Memory B cell (primary cell): ENCODE results near the gene ANKRD6.

Experiments used
- ATAC-seq: fragments of 150-1000 bp; cut with Tn5 transposase; 2 replicates; pipeline ENCODE4 v1.10.0; 2021; ENCODE audit warnings: low read depth, mild to moderate bottlenecking, moderate library complexity
- DNase-seq, 2 donors: peaks; one replicate each; pipeline ENCODE4 v3.0.0; 2022; ENCODE audit warnings: low spot score in 2 of 2
- H3K27ac Mint-ChIP-seq: one replicate; pipeline ENCODE4 v1.8.0; 2022; ENCODE audit warnings: mild to moderate bottlenecking, moderate library complexity, mixed read lengths
- H3K27me3 Mint-ChIP-seq: one replicate; pipeline ENCODE4 v1.8.0; 2022; ENCODE audit warnings: mixed read lengths
- H3K36me3 Mint-ChIP-seq: one replicate; pipeline ENCODE4 v1.8.0; 2022; ENCODE audit warnings: mild to moderate bottlenecking, mixed read lengths
- H3K4me1 Mint-ChIP-seq: one replicate; pipeline ENCODE4 v1.8.0; 2022; ENCODE audit warnings: mixed read lengths
- H3K4me3 Mint-ChIP-seq: one replicate; pipeline ENCODE4 v1.8.0; 2022; ENCODE audit warnings: mild to moderate bottlenecking, moderate library complexity, mixed read lengths
- H3K9me3 Mint-ChIP-seq: one replicate; pipeline ENCODE4 v1.8.0; 2022; ENCODE audit warnings: mixed read lengths

Gene ANKRD6

DNA sequence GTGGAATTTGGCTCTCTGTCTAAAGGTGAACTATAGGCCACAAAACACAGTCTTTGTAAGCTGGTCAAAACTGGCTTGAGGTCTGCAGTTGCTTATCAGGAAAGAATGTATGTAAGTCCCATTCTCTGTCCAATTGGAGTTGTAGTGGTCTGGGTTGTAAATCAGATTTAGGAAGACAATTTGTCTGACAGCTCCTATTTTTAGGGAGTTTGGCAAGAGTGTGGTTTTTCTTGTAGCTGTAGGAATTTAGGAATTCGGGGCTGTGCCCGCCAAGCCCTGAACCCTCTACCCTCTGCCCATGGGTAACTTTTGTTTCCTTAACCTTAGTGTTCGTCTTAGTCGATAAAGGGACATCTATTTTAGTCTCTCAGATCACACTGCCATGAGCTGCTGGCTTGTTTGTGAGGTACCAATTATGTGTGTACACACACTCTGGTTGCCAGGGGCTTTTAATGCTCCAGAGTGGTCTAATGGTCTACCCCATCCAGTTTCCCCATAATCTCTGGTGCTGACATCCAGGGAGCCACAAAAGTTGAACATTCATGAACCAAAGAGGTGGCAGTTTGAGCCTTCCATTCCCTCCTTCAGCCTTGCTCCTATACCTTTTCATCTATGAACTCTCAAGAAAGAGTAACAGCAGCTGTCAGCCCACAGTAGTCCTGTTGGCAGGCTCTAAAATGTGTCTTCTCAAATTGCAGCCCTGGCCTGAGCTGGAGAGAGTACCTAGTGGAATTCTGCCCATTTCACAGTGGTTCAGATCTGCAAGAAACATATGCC, 93.0 kb downstream of the ANKRD6 start:
- no peaks in the 10 kb centered on the region for H3K27me3 Mint-ChIP-seq
- no peaks in the 10 kb centered on the region for H3K9me3 Mint-ChIP-seq
- no peak for DNase-seq
- ATAC-seq: no peak
- no peak overlapping the region for H3K4me3 Mint-ChIP-seq
- peaks cover 5% of the 10 kb centered on the region for H3K4me1 Mint-ChIP-seq
- H3K36me3 Mint-ChIP-seq: peaks cover 3% of the 10 kb centered on the region
- no peak overlapping the region for H3K27ac Mint-ChIP-seq

- peaks cover 3% of the 10 kb centered on the region for H3K36me3 Mint-ChIP-seq
- ATAC-seq (no peak), DNase-seq (no peak)
- H3K27ac Mint-ChIP-seq: no peak overlapping the region
- no peak overlapping the region for H3K4me3 Mint-ChIP-seq
- H3K9me3 Mint-ChIP-seq: no peaks in the 10 kb centered on the region
- no peaks in the 10 kb centered on the region for H3K27me3 Mint-ChIP-seq
- H3K4me1 Mint-ChIP-seq: peaks cover 5% of the 10 kb centered on the region
Measured at GRCh38 chr6:89526563-89526869, 93.6 kb downstream of the ANKRD6 start.

GRCh38 chr6:89527634-89528033, 94.7 kb downstream of the ANKRD6 start:
- no peaks in the 10 kb centered on the region for H3K27me3 Mint-ChIP-seq
- DNase-seq (no peak), ATAC-seq (no peak)
- peaks cover 5% of the 10 kb centered on the region for H3K4me1 Mint-ChIP-seq
- H3K9me3 Mint-ChIP-seq: no peaks in the 10 kb centered on the region
- H3K36me3 Mint-ChIP-seq: peaks cover 4% of the 10 kb centered on the region
- no peak overlapping the region for H3K27ac Mint-ChIP-seq
- H3K4me3 Mint-ChIP-seq: no peak overlapping the region

DNA sequence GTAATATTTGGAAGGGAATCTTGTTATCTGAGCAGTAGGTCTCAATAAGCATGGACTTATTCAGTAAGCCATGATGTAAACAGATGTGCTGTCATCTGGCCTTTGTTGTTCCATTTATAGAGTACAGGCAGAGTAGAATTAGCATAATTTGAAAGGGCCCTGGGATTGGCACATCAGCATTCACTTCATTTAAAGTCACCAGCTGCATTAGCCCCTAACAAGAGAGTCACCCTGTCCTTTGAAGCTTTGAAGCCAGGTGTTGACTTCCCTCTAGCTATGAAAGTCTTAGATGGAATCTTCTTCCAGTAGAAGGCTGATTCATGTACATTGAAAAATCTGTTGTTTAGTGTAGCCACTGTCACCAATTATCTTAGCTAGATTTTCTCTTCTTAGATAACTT, 95.9 kb downstream of the ANKRD6 start:
- peaks cover 4% of the 10 kb centered on the region for H3K36me3 Mint-ChIP-seq
- no peak for ATAC-seq
- DNase-seq: no peak

DNA sequence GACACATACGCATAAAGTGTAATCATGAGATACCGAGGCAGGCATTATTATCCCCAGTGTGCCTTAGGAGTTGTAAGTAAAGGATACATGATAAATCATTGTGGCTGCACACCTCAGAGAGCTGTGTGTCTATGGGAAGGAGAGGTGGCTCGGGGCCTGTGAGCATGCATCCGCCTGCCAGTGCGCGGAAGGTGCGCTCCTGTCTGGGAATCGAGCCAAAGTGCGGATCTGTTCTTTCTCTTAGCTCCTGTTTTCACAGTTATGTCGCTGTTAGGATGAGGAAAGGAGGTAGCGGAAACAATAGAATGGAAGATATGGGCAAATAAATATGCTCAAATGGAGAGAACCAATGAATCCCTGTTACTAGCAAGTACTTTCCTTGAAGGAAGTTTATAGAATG, 98.0 kb downstream of the ANKRD6 start:
- no peak overlapping the region for H3K27ac Mint-ChIP-seq
- DNase-seq (no peak), ATAC-seq (no peak)
- H3K9me3 Mint-ChIP-seq: no peaks in the 10 kb centered on the region
- H3K36me3 Mint-ChIP-seq: peaks cover 4% of the 10 kb centered on the region
- peaks cover 2% of the 10 kb centered on the region for H3K27me3 Mint-ChIP-seq
- H3K4me1 Mint-ChIP-seq: peaks cover 7% of the 10 kb centered on the region
- H3K4me3 Mint-ChIP-seq: no peak overlapping the region

More for the DNA sequence above, 95.9 kb downstream of the ANKRD6 start:
- no peak overlapping the region for H3K4me3 Mint-ChIP-seq
- no peak overlapping the region for H3K27ac Mint-ChIP-seq
- no peaks in the 10 kb centered on the region for H3K9me3 Mint-ChIP-seq
- peaks cover 7% of the 10 kb centered on the region for H3K4me1 Mint-ChIP-seq
- peaks cover 2% of the 10 kb centered on the region for H3K27me3 Mint-ChIP-seq

GRCh38 chr6:89536231-89536630, 103.3 kb downstream of the ANKRD6 start:
- DNase-seq: no peak
- no peak overlapping the region for H3K27ac Mint-ChIP-seq
- H3K4me1 Mint-ChIP-seq: peaks cover 3% of the 10 kb centered on the region
- H3K27me3 Mint-ChIP-seq: peaks cover 2% of the 10 kb centered on the region
- no peak overlapping the region for H3K4me3 Mint-ChIP-seq
- H3K9me3 Mint-ChIP-seq: no peaks in the 10 kb centered on the region
- ATAC-seq: no peak
- H3K36me3 Mint-ChIP-seq: peaks cover 2% of the 10 kb centered on the region

DNA sequence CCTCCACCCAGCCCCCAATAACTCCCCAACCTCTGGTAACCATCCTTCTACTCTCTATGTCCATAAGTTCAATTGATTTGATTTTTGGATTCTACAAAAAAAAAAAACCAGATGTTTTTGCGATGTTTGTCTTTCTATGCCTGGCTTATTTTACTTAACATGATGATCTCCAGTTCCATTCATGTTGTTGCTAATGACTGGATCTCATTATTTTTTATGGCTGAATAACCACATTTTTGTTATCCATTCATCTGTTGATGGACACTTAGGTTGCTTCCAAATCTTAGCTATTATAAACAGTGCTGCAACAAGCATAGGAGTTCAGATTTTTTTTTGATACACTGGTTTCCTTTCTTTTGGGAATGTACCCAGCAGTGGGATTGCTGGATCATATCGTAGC, 106.8 kb downstream of the ANKRD6 start:
- Mint-ChIP-seq H3K9me3 (no peaks in the 10 kb centered on the region), H3K27ac (no peak overlapping the region), H3K27me3 (peaks cover 2% of the 10 kb centered on the region), H3K4me3 (no peak overlapping the region), H3K36me3 (no peaks in the 10 kb centered on the region), H3K4me1 (no peaks in the 10 kb centered on the region)
- DNase-seq (no peak), ATAC-seq (no peak)

- no peaks in the 10 kb centered on the region for H3K36me3 Mint-ChIP-seq
- DNase-seq (no peak), ATAC-seq (no peak)
- H3K27ac Mint-ChIP-seq: no peak overlapping the region
- H3K9me3 Mint-ChIP-seq: no peaks in the 10 kb centered on the region
- no peaks in the 10 kb centered on the region for H3K4me1 Mint-ChIP-seq
- no peak overlapping the region for H3K4me3 Mint-ChIP-seq
- peaks cover 2% of the 10 kb centered on the region for H3K27me3 Mint-ChIP-seq
Measured at GRCh38 chr6:89542081-89542857, 109.3 kb downstream of the ANKRD6 start.

GRCh38 chr6:89542866-89543265, 109.9 kb downstream of the ANKRD6 start:
- H3K9me3 Mint-ChIP-seq: no peaks in the 10 kb centered on the region

DNA sequence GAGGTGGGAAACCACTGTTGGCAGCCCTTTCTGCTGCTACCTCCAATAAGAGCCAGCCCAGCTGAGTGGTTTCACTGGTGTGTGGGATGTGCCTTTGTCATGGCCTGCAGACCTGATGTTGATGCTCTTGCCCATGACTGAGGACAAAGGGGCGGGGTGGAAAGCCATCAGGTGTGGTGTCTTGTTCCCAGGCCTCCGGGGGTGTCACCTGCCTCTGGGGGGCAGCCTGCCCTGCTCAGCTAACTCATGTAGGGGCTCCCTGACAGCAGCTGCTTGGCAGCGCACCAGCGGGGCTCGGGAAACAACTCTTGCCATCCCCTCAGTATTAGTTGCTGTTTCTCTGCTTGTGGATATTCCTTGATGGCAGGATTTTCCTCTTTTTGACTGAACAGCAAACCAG, 114.3 kb downstream of the ANKRD6 start:
- Mint-ChIP-seq H3K36me3 (no peaks in the 10 kb centered on the region), H3K27ac (no peak overlapping the region), H3K4me1 (no peaks in the 10 kb centered on the region), H3K27me3 (peaks cover 2% of the 10 kb centered on the region), H3K4me3 (no peak overlapping the region), H3K9me3 (no peaks in the 10 kb centered on the region)
- ATAC-seq (no peak), DNase-seq (no peak)

More at GRCh38 chr6:89542866-89543265, 109.9 kb downstream of the ANKRD6 start:
- DNase-seq (no peak), ATAC-seq (no peak)
- no peaks in the 10 kb centered on the region for H3K36me3 Mint-ChIP-seq
- H3K27ac Mint-ChIP-seq: no peak overlapping the region
- no peak overlapping the region for H3K4me3 Mint-ChIP-seq
- H3K27me3 Mint-ChIP-seq: peaks cover 2% of the 10 kb centered on the region
- H3K4me1 Mint-ChIP-seq: no peaks in the 10 kb centered on the region

GRCh38 chr6:89553431-89553830, 120.5 kb downstream of the ANKRD6 start:
- ATAC-seq: no peak
- DNase-seq: no peak
- peaks cover 7% of the 10 kb centered on the region for H3K36me3 Mint-ChIP-seq
- no peak overlapping the region for H3K27ac Mint-ChIP-seq
- H3K4me1 Mint-ChIP-seq: no peaks in the 10 kb centered on the region
- peaks cover 6% of the 10 kb centered on the region for H3K9me3 Mint-ChIP-seq
- peaks cover 4% of the 10 kb centered on the region for H3K27me3 Mint-ChIP-seq
- no peak overlapping the region for H3K4me3 Mint-ChIP-seq

GRCh38 chr6:89554106-89554505, 121.2 kb downstream of the ANKRD6 start:
- H3K4me3 Mint-ChIP-seq: no peak overlapping the region
- no peak for ATAC-seq

DNA sequence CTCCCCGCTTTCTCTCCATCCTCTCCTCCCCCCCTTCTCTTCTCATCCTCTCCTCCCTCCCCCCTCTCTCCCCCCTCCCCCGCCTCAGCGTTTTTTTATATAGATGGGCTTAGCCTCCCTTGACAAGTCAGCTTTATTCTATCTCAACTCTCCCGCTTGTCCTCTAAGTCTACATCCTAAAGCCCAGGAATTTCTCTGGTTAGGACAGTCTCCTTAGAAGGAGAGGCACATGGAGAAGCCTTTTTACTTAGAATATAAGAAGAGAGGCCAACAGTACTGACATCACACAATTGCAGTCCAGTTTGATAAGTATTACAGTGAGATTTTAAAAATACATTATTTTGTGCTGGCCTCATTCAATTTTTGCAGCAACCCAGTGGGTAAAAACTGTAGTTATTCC, 122.1 kb downstream of the ANKRD6 start:
- Mint-ChIP-seq H3K9me3 (peaks cover 6% of the 10 kb centered on the region), H3K27me3 (peaks cover 4% of the 10 kb centered on the region), H3K4me1 (no peaks in the 10 kb centered on the region), H3K27ac (no peak overlapping the region), H3K4me3 (no peak overlapping the region), H3K36me3 (peaks cover 7% of the 10 kb centered on the region)
- ATAC-seq: no peak
- DNase-seq: no peak

More at GRCh38 chr6:89554106-89554505, 121.2 kb downstream of the ANKRD6 start:
- no peak for DNase-seq
- Mint-ChIP-seq H3K36me3 (peaks cover 7% of the 10 kb centered on the region), H3K27ac (no peak overlapping the region), H3K9me3 (peaks cover 6% of the 10 kb centered on the region), H3K4me1 (no peaks in the 10 kb centered on the region), H3K27me3 (peaks cover 4% of the 10 kb centered on the region)

GRCh38 chr6:89555806-89556205, 122.9 kb downstream of the ANKRD6 start:
- ATAC-seq (no peak), DNase-seq (no peak)
- Mint-ChIP-seq H3K9me3 (peaks cover 6% of the 10 kb centered on the region), H3K4me3 (no peak overlapping the region), H3K27ac (no peak overlapping the region), H3K27me3 (peaks cover 4% of the 10 kb centered on the region), H3K36me3 (peaks cover 7% of the 10 kb centered on the region), H3K4me1 (no peaks in the 10 kb centered on the region)
